ENCODE data around the gene BIRC3.

BIRC3 gene

DNA sequence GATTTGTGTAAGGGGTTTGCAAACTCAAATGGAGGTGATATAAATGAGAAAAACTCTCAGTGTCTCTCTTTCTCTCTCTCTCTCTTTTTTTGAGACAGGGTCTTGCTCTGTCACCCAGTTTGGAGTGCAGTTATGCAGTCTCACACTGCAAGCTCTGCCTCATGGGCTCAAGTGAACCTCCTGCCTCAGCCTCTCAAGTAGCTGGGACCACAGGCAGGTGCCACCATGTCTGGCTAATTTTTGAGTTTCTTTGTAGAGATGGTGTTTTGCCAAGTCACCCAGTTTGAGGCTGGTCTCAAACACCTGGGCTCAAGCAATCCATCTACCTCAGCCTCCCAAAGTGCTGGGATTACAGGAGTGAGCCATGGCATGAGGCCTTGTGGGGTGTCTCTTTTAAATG, 2.9 kb downstream of the BIRC3 start:
- Histone ChIP-seq H3K4me1 (ENCODE audit: control extremely low read depth in 1 of 4, control insufficient read depth in 4 of 4, insufficient read depth in 4 of 4, low read length in 3 of 4) (peaks cover 21 to 67% (median 40%) of the 10 kb centered on the region in 4 experiments), H3K36me3 (ENCODE audit: control insufficient read depth in 4 of 4, insufficient read depth in 4 of 4, low read length in 3 of 4) (no peaks in the 10 kb centered on the region), H3K4me3 (ENCODE audit: control insufficient read depth in 1 of 7, extremely low read depth in 1 of 7, insufficient read depth in 4 of 7, low read depth in 2 of 7, low read length in 6 of 7) (no peak overlapping the region), H3K27ac (ENCODE audit: insufficient read depth in 1 of 2, low read depth in 1 of 2, low read length in 2 of 2, poor library complexity in 1 of 2, severe bottlenecking in 2 of 2) (peak overlapping the region in 1 of 2 experiments; percentile 32), H3K27me3 (replicated peaks in 2 of 5; ENCODE audit: control insufficient read depth in 4 of 5, insufficient read depth in 5 of 5, low read length in 4 of 5) (no peaks in the 10 kb centered on the region), H3K9me3 (ENCODE audit: control extremely low read depth in 1 of 5, control insufficient read depth in 4 of 5, insufficient read depth in 2 of 5, low read depth in 1 of 5, low read length in 4 of 5) (no peaks in the 10 kb centered on the region)
- DNase-seq = peak in 1 of 3 donors; percentile 51
- POLR2A ChIA-PET = no interaction called here
- CTCF ChIA-PET = interaction anchor here (1.0 to 13.2 kb wide), 7 partner anchors 22 to 293 kb away, joined by 3 to 142 read pairs (median 6); partner anchors contain the start of gene BIRC2

DNA sequence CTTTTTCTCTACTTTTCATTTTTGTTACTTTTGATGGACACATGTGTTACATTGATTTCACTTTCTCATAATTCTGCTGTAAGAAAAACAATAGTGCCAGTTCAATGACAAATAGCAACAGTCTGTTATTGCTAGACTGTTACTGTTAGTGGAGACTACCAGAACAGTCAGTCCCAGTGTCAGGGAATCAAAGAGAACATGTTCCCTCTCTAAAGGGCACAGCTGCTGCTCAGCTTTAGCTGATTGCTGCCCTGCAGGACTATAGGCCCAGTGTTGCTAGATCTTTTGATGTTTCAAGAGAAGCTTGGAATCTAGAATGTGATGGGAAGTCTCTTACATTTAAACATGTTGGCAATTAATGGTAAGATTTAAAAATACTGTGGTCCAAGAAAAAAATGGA, 3.4 kb downstream of the BIRC3 start:
- Histone ChIP-seq H3K4me3 (ENCODE audit: control insufficient read depth in 1 of 7, extremely low read depth in 1 of 7, insufficient read depth in 4 of 7, low read depth in 2 of 7, low read length in 6 of 7) (peak overlapping the region in 1 of 7 experiments; percentile 19), H3K27me3 (replicated peaks in 2 of 5; ENCODE audit: control insufficient read depth in 4 of 5, insufficient read depth in 5 of 5, low read length in 4 of 5) (no peaks in the 10 kb centered on the region), H3K9me3 (ENCODE audit: control extremely low read depth in 1 of 5, control insufficient read depth in 4 of 5, insufficient read depth in 2 of 5, low read depth in 1 of 5, low read length in 4 of 5) (no peaks in the 10 kb centered on the region), H3K4me1 (ENCODE audit: control extremely low read depth in 1 of 4, control insufficient read depth in 4 of 4, insufficient read depth in 4 of 4, low read length in 3 of 4) (peaks cover 21 to 67% (median 40%) of the 10 kb centered on the region in 4 experiments), H3K36me3 (ENCODE audit: control insufficient read depth in 4 of 4, insufficient read depth in 4 of 4, low read length in 3 of 4) (no peaks in the 10 kb centered on the region), H3K27ac (ENCODE audit: insufficient read depth in 1 of 2, low read depth in 1 of 2, low read length in 2 of 2, poor library complexity in 1 of 2, severe bottlenecking in 2 of 2) (peak overlapping the region in 1 of 2 experiments; percentile 32)
- no peak for DNase-seq
- ChIA-PET CTCF (interaction anchor here (0.7 to 13.2 kb wide), 6 partner anchors 10 to 293 kb away, joined by 4 to 142 read pairs (median 5); partner anchors contain the start of gene BIRC2), POLR2A (interaction anchor here (0.9 kb wide), 1 partner anchor 21 kb away, joined by 3 read pairs; no protein-coding TSS in a partner anchor)

DNA sequence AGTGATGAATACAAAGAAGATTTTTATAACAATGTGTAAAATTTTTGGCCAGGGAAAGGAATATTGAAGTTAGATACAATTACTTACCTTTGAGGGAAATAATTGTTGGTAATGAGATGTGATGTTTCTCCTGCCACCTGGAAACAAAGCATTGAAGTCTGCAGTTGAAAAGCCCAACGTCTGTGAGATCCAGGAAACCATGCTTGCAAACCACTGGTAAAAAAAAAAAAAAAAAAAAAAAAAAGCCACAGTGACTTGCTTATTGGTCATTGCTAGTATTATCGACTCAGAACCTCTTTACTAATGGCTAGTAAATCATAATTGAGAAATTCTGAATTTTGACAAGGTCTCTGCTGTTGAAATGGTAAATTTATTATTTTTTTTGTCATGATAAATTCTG, 5.3 kb downstream of the BIRC3 start:
- CTCF ChIA-PET = interaction anchor here (0.7 to 13.2 kb wide), 5 partner anchors 20 to 291 kb away, joined by 3 to 142 read pairs (median 6); no protein-coding TSS in a partner anchor
- Histone ChIP-seq H3K27me3 (replicated peaks in 2 of 5; ENCODE audit: control insufficient read depth in 4 of 5, insufficient read depth in 5 of 5, low read length in 4 of 5) (no peaks in the 10 kb centered on the region), H3K9me3 (ENCODE audit: control extremely low read depth in 1 of 5, control insufficient read depth in 4 of 5, insufficient read depth in 2 of 5, low read depth in 1 of 5, low read length in 4 of 5) (no peaks in the 10 kb centered on the region), H3K4me3 (ENCODE audit: control insufficient read depth in 1 of 7, extremely low read depth in 1 of 7, insufficient read depth in 4 of 7, low read depth in 2 of 7, low read length in 6 of 7) (peak overlapping the region in 2 of 7 experiments; percentile 39 to 49), H3K36me3 (ENCODE audit: control insufficient read depth in 4 of 4, insufficient read depth in 4 of 4, low read length in 3 of 4) (peaks cover 0 to 15% (median 4%) of the 10 kb centered on the region in 4 experiments), H3K4me1 (ENCODE audit: control extremely low read depth in 1 of 4, control insufficient read depth in 4 of 4, insufficient read depth in 4 of 4, low read length in 3 of 4) (peaks cover 18 to 58% (median 31%) of the 10 kb centered on the region in 4 experiments), H3K27ac (ENCODE audit: insufficient read depth in 1 of 2, low read depth in 1 of 2, low read length in 2 of 2, poor library complexity in 1 of 2, severe bottlenecking in 2 of 2) (peak overlapping the region; percentile 37 to 77)
- POLR2A ChIA-PET = interaction anchor here (0.9 kb wide), 1 partner anchor 19 kb away, joined by 5 read pairs; no protein-coding TSS in a partner anchor
- DNase-seq = peak; percentile 57 to 86 (median 78)
- no CpG with 5 or more reads among the region's 2 CpGs for WGBS (ENCODE audit: insufficient coverage)

DNA sequence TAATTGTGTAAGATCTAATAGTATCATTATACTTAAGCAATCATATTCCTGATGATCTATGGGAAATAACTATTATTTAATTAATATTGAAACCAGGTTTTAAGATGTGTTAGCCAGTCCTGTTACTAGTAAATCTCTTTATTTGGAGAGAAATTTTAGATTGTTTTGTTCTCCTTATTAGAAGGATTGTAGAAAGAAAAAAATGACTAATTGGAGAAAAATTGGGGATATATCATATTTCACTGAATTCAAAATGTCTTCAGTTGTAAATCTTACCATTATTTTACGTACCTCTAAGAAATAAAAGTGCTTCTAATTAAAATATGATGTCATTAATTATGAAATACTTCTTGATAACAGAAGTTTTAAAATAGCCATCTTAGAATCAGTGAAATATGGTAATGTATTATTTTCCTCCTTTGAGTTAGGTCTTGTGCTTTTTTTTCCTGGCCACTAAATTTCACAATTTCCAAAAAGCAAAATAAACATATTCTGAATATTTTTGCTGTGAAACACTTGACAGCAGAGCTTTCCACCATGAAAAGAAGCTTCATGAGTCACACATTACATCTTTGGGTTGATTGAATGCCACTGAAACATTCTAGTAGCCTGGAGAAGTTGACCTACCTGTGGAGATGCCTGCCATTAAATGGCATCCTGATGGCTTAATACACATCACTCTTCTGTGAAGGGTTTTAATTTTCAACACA, 6.4 kb downstream of the BIRC3 start:
- DNase-seq = no peak
- Histone ChIP-seq H3K4me3 (ENCODE audit: control insufficient read depth in 1 of 7, extremely low read depth in 1 of 7, insufficient read depth in 4 of 7, low read depth in 2 of 7, low read length in 6 of 7) (no peak overlapping the region), H3K4me1 (ENCODE audit: control extremely low read depth in 1 of 4, control insufficient read depth in 4 of 4, insufficient read depth in 4 of 4, low read length in 3 of 4) (peaks cover 11 to 47% (median 20%) of the 10 kb centered on the region in 4 experiments), H3K9me3 (ENCODE audit: control extremely low read depth in 1 of 5, control insufficient read depth in 4 of 5, insufficient read depth in 2 of 5, low read depth in 1 of 5, low read length in 4 of 5) (no peaks in the 10 kb centered on the region), H3K36me3 (ENCODE audit: control insufficient read depth in 4 of 4, insufficient read depth in 4 of 4, low read length in 3 of 4) (peaks cover 0 to 18% (median 6%) of the 10 kb centered on the region in 4 experiments), H3K27ac (ENCODE audit: insufficient read depth in 1 of 2, low read depth in 1 of 2, low read length in 2 of 2, poor library complexity in 1 of 2, severe bottlenecking in 2 of 2) (no peak overlapping the region), H3K27me3 (replicated peaks in 2 of 5; ENCODE audit: control insufficient read depth in 4 of 5, insufficient read depth in 5 of 5, low read length in 4 of 5) (no peaks in the 10 kb centered on the region)
- WGBS (ENCODE audit: insufficient coverage) = no CpG with 5 or more reads among the region's 1 CpG
- POLR2A ChIA-PET = no interaction called here
- CTCF ChIA-PET = interaction anchor here (0.7 to 2.2 kb wide), 5 partner anchors 11 to 35 kb away, joined by 3 to 9 read pairs (median 5); no protein-coding TSS in a partner anchor

DNA sequence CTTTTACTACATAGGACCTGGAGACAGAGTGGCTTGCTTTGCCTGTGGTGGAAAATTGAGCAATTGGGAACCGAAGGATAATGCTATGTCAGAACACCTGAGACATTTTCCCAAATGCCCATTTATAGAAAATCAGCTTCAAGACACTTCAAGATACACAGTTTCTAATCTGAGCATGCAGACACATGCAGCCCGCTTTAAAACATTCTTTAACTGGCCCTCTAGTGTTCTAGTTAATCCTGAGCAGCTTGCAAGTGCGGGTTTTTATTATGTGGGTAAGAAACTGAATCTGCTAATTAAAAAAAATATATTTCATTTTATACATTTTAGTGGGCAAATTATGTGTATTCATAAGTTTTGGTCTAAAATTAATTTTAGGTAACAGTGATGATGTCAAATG, 7.8 kb downstream of the BIRC3 start:
- peak in 2 of 3 donors; percentile 49 to 60 for DNase-seq
- Histone ChIP-seq H3K4me1 (ENCODE audit: control extremely low read depth in 1 of 4, control insufficient read depth in 4 of 4, insufficient read depth in 4 of 4, low read length in 3 of 4) (peaks cover 8 to 35% (median 17%) of the 10 kb centered on the region in 4 experiments), H3K36me3 (ENCODE audit: control insufficient read depth in 4 of 4, insufficient read depth in 4 of 4, low read length in 3 of 4) (peaks cover 3 to 28% (median 9%) of the 10 kb centered on the region in 4 experiments), H3K9me3 (ENCODE audit: control extremely low read depth in 1 of 5, control insufficient read depth in 4 of 5, insufficient read depth in 2 of 5, low read depth in 1 of 5, low read length in 4 of 5) (no peaks in the 10 kb centered on the region), H3K27me3 (replicated peaks in 2 of 5; ENCODE audit: control insufficient read depth in 4 of 5, insufficient read depth in 5 of 5, low read length in 4 of 5) (no peaks in the 10 kb centered on the region), H3K4me3 (ENCODE audit: control insufficient read depth in 1 of 7, extremely low read depth in 1 of 7, insufficient read depth in 4 of 7, low read depth in 2 of 7, low read length in 6 of 7) (no peak overlapping the region), H3K27ac (ENCODE audit: insufficient read depth in 1 of 2, low read depth in 1 of 2, low read length in 2 of 2, poor library complexity in 1 of 2, severe bottlenecking in 2 of 2) (no peak overlapping the region)
- CTCF ChIA-PET = interaction anchor here (0.6 to 2.2 kb wide), 6 partner anchors 9 to 104 kb away, joined by 3 to 9 read pairs (median 5); no protein-coding TSS in a partner anchor
- WGBS (ENCODE audit: insufficient coverage) = 86% methylated on average over 1 of the region's 3 CpGs
- POLR2A ChIA-PET = interaction anchor here (0.7 kb wide), 1 partner anchor 22 kb away, joined by 3 read pairs; the partner anchor contains the start of gene BIRC2

DNA sequence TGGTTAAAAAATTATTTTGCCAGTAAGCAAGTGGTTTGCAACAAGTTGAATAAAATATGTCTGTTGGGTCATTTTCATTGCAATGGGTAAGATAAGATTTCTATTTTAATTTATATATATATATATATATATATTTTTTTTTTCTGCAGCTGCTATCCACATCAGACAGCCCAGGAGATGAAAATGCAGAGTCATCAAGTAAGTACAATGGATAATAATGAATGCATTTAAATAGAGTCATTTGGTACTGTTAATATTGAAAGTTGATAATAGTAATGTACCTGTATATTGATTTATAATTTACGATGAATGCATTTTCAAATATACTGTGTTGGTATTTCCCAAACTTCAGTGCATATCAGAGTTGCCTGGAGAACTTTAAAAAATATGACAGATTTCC, 11.5 kb downstream of the BIRC3 start:
- ChIA-PET POLR2A (no interaction called here), CTCF (interaction anchor here (1.5 kb wide), 1 partner anchor 35 kb away, joined by 3 read pairs; no protein-coding TSS in a partner anchor)
- Histone ChIP-seq H3K36me3 (ENCODE audit: control insufficient read depth in 4 of 4, insufficient read depth in 4 of 4, low read length in 3 of 4) (peaks cover 13 to 51% (median 20%) of the 10 kb centered on the region in 4 experiments), H3K27me3 (replicated peaks in 2 of 5; ENCODE audit: control insufficient read depth in 4 of 5, insufficient read depth in 5 of 5, low read length in 4 of 5) (no peaks in the 10 kb centered on the region), H3K9me3 (ENCODE audit: control extremely low read depth in 1 of 5, control insufficient read depth in 4 of 5, insufficient read depth in 2 of 5, low read depth in 1 of 5, low read length in 4 of 5) (no peaks in the 10 kb centered on the region), H3K4me3 (ENCODE audit: control insufficient read depth in 1 of 7, extremely low read depth in 1 of 7, insufficient read depth in 4 of 7, low read depth in 2 of 7, low read length in 6 of 7) (no peak overlapping the region), H3K27ac (ENCODE audit: insufficient read depth in 1 of 2, low read depth in 1 of 2, low read length in 2 of 2, poor library complexity in 1 of 2, severe bottlenecking in 2 of 2) (no peak overlapping the region), H3K4me1 (ENCODE audit: control extremely low read depth in 1 of 4, control insufficient read depth in 4 of 4, insufficient read depth in 4 of 4, low read length in 3 of 4) (peaks cover 0 to 5% (median 0%) of the 10 kb centered on the region in 4 experiments)
- no peak for DNase-seq
- no CpG with 5 or more reads among the region's 1 CpG for WGBS (ENCODE audit: insufficient coverage)

DNA sequence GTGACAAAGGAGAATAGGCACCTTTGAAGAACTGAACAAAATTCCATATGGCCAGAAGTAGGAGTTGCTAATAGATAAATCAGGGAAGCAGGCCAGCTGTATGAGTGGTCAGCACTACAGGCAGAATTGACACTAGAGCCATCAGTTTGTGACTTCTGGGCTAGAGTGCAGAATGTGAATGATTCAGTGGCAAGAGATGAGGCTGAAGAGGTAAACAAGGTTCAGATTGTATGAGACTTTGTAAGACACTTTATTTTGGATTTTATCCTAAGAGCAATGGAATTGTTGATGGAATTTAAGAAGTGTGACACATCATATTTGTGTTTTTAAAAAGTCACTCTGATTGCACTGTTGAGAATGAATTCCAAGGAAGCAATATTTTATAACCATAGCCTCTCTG, 12.9 kb downstream of the BIRC3 start:
- Histone ChIP-seq H3K9me3 (ENCODE audit: control extremely low read depth in 1 of 5, control insufficient read depth in 4 of 5, insufficient read depth in 2 of 5, low read depth in 1 of 5, low read length in 4 of 5) (no peaks in the 10 kb centered on the region), H3K27ac (ENCODE audit: insufficient read depth in 1 of 2, low read depth in 1 of 2, low read length in 2 of 2, poor library complexity in 1 of 2, severe bottlenecking in 2 of 2) (no peak overlapping the region), H3K27me3 (replicated peaks in 2 of 5; ENCODE audit: control insufficient read depth in 4 of 5, insufficient read depth in 5 of 5, low read length in 4 of 5) (no peaks in the 10 kb centered on the region), H3K36me3 (ENCODE audit: control insufficient read depth in 4 of 4, insufficient read depth in 4 of 4, low read length in 3 of 4) (peaks cover 13 to 51% (median 20%) of the 10 kb centered on the region in 4 experiments), H3K4me3 (ENCODE audit: control insufficient read depth in 1 of 7, extremely low read depth in 1 of 7, insufficient read depth in 4 of 7, low read depth in 2 of 7, low read length in 6 of 7) (no peak overlapping the region), H3K4me1 (ENCODE audit: control extremely low read depth in 1 of 4, control insufficient read depth in 4 of 4, insufficient read depth in 4 of 4, low read length in 3 of 4) (no peaks in the 10 kb centered on the region)
- no peak for DNase-seq
- ChIA-PET POLR2A (no interaction called here), CTCF (interaction anchor here (1.3 kb wide), 1 partner anchor 36 kb away, joined by 3 read pairs; no protein-coding TSS in a partner anchor)

Data from common myeloid progenitor, CD34-positive (primary cell).